Pancreas (tissue), 10 donors: ENCODE measurements around the gene TFPI2. TPM values are rescaled to one million over a fixed set of nuclear protein-coding genes. Genes with fewer than 3 reads are reported as not detected.

Experiments used
- ATAC-seq, 4 donors: fragments of 200-7000 bp; cut with Tn5 transposase; one replicate each; pipeline versions ENCODE4 v1.8.0 to v1.9.1; 2020; ENCODE audit warnings: mild to moderate bottlenecking in 4 of 4, moderate library complexity in 4 of 4
- DNase-seq, 6 donors: peaks; one replicate each; pipeline ENCODE4 v3.0.0-alpha.2; 2020
- FAIRE-seq: peaks from 2 replicates; lab custom pipeline; 2012; peaks lifted over from hg19 to GRCh38; lab: Jason Lieb, UNC
- H3K27ac ChIP-seq, 4 donors: fragments of 200-600 bp; sonication (generic); 1 replicate in 3 of 4; 2 replicates in 1 of 4; pipeline versions ENCODE4 v1.5.0 to v1.8.0; 2020
- H3K27me3 ChIP-seq, 4 donors: fragments of 200-600 bp; one replicate each; pipeline ENCODE4 v1.8.0; 2021
- H3K36me3 ChIP-seq, 3 donors: fragments of 200-600 bp; sonication (generic) in 1 of 3; one replicate each; pipeline versions ENCODE4 v1.5.0 to v1.8.0; 2020 to 2021
- H3K4me1 ChIP-seq, 3 donors: fragments of 200-600 bp; one replicate each; pipeline ENCODE4 v1.8.0; 2021
- H3K4me3 ChIP-seq, 4 donors: fragments of 200-600 bp; sonication (generic) in 2 of 4; one replicate each; pipeline versions ENCODE4 v1.5.0 to v1.8.0; 2020 to 2021
- H3K9me3 ChIP-seq, 4 donors: fragments of 200-600 bp; one replicate each; pipeline ENCODE4 v1.8.0; 2021
- WGBS, 2 donors: extraction: QIAGEN DNeasy Blood & Tissue Kit; methylation state at CpG; one replicate each; pipeline ENCODE4 v1.1.7; 2013; 5-methylcytosine and 5-hydroxymethylcytosine counted together
- intact Hi-C, 3 donors: fragments of 100-400 bp; cut with DNase I; formaldehyde crosslinking; loops; one replicate each; pipeline versions ENCODE4 v1.11.1 to v1.14.2; 2022
- polyA plus RNA-seq, 2 donors: library from polyadenylated mRNA; stranded (reverse); fragments of 200-250 nt; gene quantifications; one replicate each; pipeline ENCODE4 v1.2.3, GENCODE V29; 2013
- total RNA-seq, 6 donors: library from RNA; stranded (reverse); fragmentation: NEBNext Ultra II Directional in 4 of 6; extraction: Animal tissue kit (Norgen Biotek cat#: 25700) in 4 of 6; gene quantifications; one replicate each; pipeline versions ENCODE4 v1.2.1 to v1.2.4, GENCODE V29; 2021 to 2023
- TF ChIP-seq, protein P1 (sequence below), 4 donors: fragments of 200-600 bp; sonication (generic) in 3 of 4; IDR thresholded peaks; one replicate each; pipeline versions ENCODE4 v1.5.0 to v1.8.0; 2021; ENCODE audit warnings: antibody characterized with exemption in 4 of 4
- donor health status: healthy with polysubstance abuse.
- donor health status: DM: no; HTN: no; CAD: no; lungs with moderate emphysema.
- donor health status: DM: no; HTN: no; CAD: no.
- donor health status: control.
- donor health status: control.
- donor health status: Bipolar disorder and iron deficiency.
- donor health status: DM: yes; HTN: yes; CAD: no.
- donor health status: DM: no; HTN: no; CAD: no.
- donor health status: DM: no; HTN: no; CAD: no.
- donor health status: DM: yes; HTN: yes; CAD: no.

The TFPI2 gene
- total and polyA plus RNA-seq, 8 donors, result 11.8 to 49.2 (median 19.5) TPM

DNA sequence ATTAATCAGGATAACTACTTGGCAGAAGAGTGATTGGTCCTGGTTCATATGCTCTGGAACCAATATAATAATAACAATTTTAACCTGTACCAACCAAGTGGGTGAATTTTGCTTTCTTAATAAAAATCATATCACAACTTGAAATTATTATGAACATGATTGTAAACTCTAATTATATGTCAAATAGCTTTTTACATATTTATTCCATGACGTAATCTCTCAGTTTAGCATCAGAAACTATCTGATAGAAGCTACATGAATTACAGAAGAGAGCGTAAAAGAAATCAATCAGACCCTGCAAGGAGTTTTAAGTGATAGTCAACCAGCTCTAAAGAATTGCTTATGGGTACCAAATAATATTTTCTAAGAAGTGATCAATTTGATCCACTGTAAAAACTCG, 41.1 kb upstream of the TFPI2 start:
- DNase-seq, result no peak
- TF ChIP-seq, protein P1, sequence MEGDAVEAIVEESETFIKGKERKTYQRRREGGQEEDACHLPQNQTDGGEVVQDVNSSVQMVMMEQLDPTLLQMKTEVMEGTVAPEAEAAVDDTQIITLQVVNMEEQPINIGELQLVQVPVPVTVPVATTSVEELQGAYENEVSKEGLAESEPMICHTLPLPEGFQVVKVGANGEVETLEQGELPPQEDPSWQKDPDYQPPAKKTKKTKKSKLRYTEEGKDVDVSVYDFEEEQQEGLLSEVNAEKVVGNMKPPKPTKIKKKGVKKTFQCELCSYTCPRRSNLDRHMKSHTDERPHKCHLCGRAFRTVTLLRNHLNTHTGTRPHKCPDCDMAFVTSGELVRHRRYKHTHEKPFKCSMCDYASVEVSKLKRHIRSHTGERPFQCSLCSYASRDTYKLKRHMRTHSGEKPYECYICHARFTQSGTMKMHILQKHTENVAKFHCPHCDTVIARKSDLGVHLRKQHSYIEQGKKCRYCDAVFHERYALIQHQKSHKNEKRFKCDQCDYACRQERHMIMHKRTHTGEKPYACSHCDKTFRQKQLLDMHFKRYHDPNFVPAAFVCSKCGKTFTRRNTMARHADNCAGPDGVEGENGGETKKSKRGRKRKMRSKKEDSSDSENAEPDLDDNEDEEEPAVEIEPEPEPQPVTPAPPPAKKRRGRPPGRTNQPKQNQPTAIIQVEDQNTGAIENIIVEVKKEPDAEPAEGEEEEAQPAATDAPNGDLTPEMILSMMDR (IDR thresholded peaks at IDR 0.05), result no peak
- Histone ChIP-seq H3K27me3 (no peaks in the 10 kb centered on the region), H3K9me3 (no peaks in the 10 kb centered on the region), H3K36me3 (no peaks in the 10 kb centered on the region), H3K4me1 (peaks cover 0 to 4% (median 0%) of the 10 kb centered on the region in 3 donors), H3K27ac (no peak overlapping the region), H3K4me3 (no peak overlapping the region)
- FAIRE-seq, result no peak
- ATAC-seq, result no peak
- WGBS, 2 donors, result 68 to 69% methylated on average over 3 of the region's 3 CpGs
- intact Hi-C loops, result no loop called here

DNA sequence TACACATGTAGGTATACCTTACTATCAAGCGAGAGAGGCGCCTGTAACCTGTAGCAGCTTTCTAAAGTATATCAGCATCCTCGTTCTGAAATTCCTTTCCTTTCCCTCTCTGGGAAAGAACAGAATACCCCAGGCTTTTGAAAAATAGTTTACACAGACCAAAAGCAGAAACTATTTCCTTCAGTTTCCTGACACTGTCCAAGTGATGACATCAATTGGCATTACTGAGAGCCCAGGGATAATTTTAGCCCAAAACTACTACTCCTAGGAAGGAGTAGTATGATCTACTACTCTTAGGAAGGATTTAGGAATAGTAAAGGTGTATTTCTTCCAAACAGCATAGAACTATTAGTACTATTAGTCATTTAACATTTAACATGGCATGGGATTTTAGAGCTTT, 37.0 kb upstream of the TFPI2 start:
- Histone ChIP-seq H3K4me3 (no peak overlapping the region), H3K9me3 (no peaks in the 10 kb centered on the region), H3K36me3 (no peaks in the 10 kb centered on the region), H3K4me1 (no peaks in the 10 kb centered on the region), H3K27me3 (no peaks in the 10 kb centered on the region), H3K27ac (no peak overlapping the region)
- DNase-seq (no peak), ATAC-seq (no peak), FAIRE-seq (no peak)
- intact Hi-C loops, result no loop called here
- WGBS, 2 donors, result 67 to 81% methylated on average over 3 of the region's 3 CpGs
- TF ChIP-seq, protein P1 (IDR thresholded peaks at IDR 0.05), result no peak

DNA sequence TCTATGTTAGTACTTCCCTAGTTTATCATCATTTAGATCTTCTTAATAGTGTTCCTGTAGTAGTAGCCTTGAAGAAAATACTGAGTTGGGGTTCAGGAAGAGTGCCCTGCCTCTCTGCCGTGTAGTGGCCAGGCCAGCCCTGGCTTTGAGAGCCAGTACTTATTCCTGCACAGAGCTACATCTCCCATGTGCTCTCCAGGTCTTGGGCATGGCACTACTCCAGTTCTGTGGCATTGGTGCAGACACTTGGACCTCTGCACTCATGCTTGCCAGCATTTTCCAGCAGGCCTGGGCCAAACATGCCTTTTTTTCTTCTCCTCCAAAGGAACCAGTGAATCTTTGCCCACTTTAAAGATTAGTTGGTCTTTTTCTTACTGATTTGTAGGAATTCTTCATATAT, 36.2 kb upstream of the TFPI2 start:
- TF ChIP-seq, protein P1 (IDR thresholded peaks at IDR 0.05), result no peak
- 43 to 65% methylated on average over 1 of the region's 1 CpG for WGBS, 2 donors
- ATAC-seq (no peak), FAIRE-seq (no peak), DNase-seq (no peak)
- Histone ChIP-seq H3K27me3 (no peaks in the 10 kb centered on the region), H3K4me1 (no peaks in the 10 kb centered on the region), H3K4me3 (no peak overlapping the region), H3K36me3 (no peaks in the 10 kb centered on the region), H3K27ac (no peak overlapping the region), H3K9me3 (no peaks in the 10 kb centered on the region)
- intact Hi-C loops, result no loop called here

GRCh38 chr7:93923942-93924341, 33.4 kb upstream of the TFPI2 start:
- H3K27ac ChIP-seq, result no peak overlapping the region
- no peak for DNase-seq
- ATAC-seq, result no peak
- no peaks in the 10 kb centered on the region for H3K36me3 ChIP-seq
- no peak for FAIRE-seq
- intact Hi-C loops, result no loop called here
- H3K9me3 ChIP-seq, result no peaks in the 10 kb centered on the region
- H3K4me1 ChIP-seq, result no peaks in the 10 kb centered on the region
- WGBS, 2 donors, result 19 to 22% methylated on average over 1 of the region's 1 CpG
- TF ChIP-seq, protein P1 (IDR thresholded peaks at IDR 0.05), result no peak
- peaks cover 0 to 1% (median 0%) of the 10 kb centered on the region in 4 donors for H3K27me3 ChIP-seq
- H3K4me3 ChIP-seq, result peak overlapping the region in 2 of 4 donors; percentile 45 to 49

DNA sequence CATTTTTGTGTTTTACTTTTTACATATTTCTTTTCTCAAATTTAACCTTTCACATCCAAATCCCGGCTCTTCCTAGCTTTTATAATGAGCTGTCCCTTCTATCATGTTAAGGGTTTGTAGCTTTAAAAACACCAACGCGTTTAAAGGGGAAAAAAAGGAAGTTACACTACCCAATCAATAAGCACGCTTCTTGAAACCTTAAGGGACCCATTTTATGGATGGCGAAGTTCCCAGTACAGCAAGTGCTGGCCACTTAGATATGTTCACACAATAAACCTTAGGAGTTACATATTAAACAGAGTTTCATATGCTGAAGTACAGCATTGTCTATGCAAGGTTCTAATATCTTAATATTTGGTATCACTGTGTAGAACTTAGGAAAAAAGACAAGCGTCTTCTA, 32.7 kb upstream of the TFPI2 start:
- no peak for DNase-seq
- FAIRE-seq, result no peak
- no peaks in the 10 kb centered on the region for H3K36me3 ChIP-seq
- no peaks in the 10 kb centered on the region for H3K4me1 ChIP-seq
- TF ChIP-seq, protein P1 (IDR thresholded peaks at IDR 0.05), result no peak
- no peaks in the 10 kb centered on the region for H3K9me3 ChIP-seq
- ATAC-seq, result no peak
- H3K4me3 ChIP-seq, result peak overlapping the region in 3 of 4 donors; percentile 0 to 49 (median 45)
- 63 to 66% methylated on average over 6 of the region's 6 CpGs for WGBS, 2 donors
- intact Hi-C loops, result no loop called here
- peak overlapping the region in 1 of 4 donors; percentile 83 for H3K27ac ChIP-seq
- peaks cover 0 to 4% (median 0%) of the 10 kb centered on the region in 4 donors for H3K27me3 ChIP-seq
